Central memory CD8-positive, alpha-beta T cell (primary cell): ENCODE data around the gene CELF6.
A peak's percentile ranks its signal among the peaks of the same experiment; 100 is the strongest.

Source experiments
- ATAC-seq: fragments of 150-1000 bp; cut with Tn5 transposase; replicated peaks from 2 replicates; pipeline ENCODE4 v1.10.0; 2022; ENCODE audit warnings: mild to moderate bottlenecking, moderate FRiP score, moderate number of reproducible peaks; ENCODE audit not compliant: poor library complexity, severe bottlenecking; ENCODE audit errors: extremely low read depth
- DNase-seq, 2 donors: peaks; one replicate each; pipeline ENCODE4 v3.0.0; 2021; ENCODE audit warnings: low spot score in 2 of 2
- H3K27ac Mint-ChIP-seq: one replicate; pipeline ENCODE4 v1.8.0; 2022; ENCODE audit warnings: low read depth, mild to moderate bottlenecking, moderate library complexity, mixed read lengths
- H3K27me3 Mint-ChIP-seq: one replicate; pipeline ENCODE4 v1.8.0; 2022; ENCODE audit warnings: mixed read lengths
- H3K36me3 Mint-ChIP-seq: one replicate; pipeline ENCODE4 v1.8.0; 2022; ENCODE audit warnings: mild to moderate bottlenecking, moderate library complexity, mixed read lengths; ENCODE audit not compliant: insufficient read depth
- H3K4me1 Mint-ChIP-seq: one replicate; pipeline ENCODE4 v1.8.0; 2022; ENCODE audit warnings: mixed read lengths
- H3K4me3 Mint-ChIP-seq: one replicate; pipeline ENCODE4 v1.8.0; 2022; ENCODE audit warnings: mild to moderate bottlenecking, moderate library complexity, mixed read lengths
- H3K9me3 Mint-ChIP-seq: one replicate; pipeline ENCODE4 v1.8.0; 2022; ENCODE audit warnings: mixed read lengths

The CELF6 gene

GRCh38 chr15:72319985-72320671, at the start of gene CELF6:
CELF6 (minus strand) TSS chr15:72320157; CDS start chr15:72319874, 283 bp downstream.
- peaks cover 6% of the 10 kb centered on the region for H3K36me3 Mint-ChIP-seq
- peaks cover 19% of the 10 kb centered on the region for H3K4me1 Mint-ChIP-seq
- peak; percentile 63 to 80 for DNase-seq
- H3K27me3 Mint-ChIP-seq, result no peaks in the 10 kb centered on the region
- H3K27ac Mint-ChIP-seq, result peak within 1 kb of the TSS; percentile 76
- H3K4me3 Mint-ChIP-seq, result peak within 1 kb of the TSS; percentile 79
- H3K9me3 Mint-ChIP-seq, result peaks cover 5% of the 10 kb centered on the region
- peak; percentile 85 for ATAC-seq

GRCh38 chr15:72368899-72369298, 48.9 kb upstream of the CELF6 start:
- Mint-ChIP-seq H3K27ac (no peak overlapping the region), H3K9me3 (no peaks in the 10 kb centered on the region), H3K36me3 (peaks cover 26% of the 10 kb centered on the region), H3K4me1 (peaks cover 40% of the 10 kb centered on the region), H3K27me3 (no peaks in the 10 kb centered on the region), H3K4me3 (no peak overlapping the region)
- no peak for ATAC-seq
- DNase-seq, result no peak

- no peak overlapping the region for H3K27ac Mint-ChIP-seq
Measured at GRCh38 chr15:72368325-72368724, 48.4 kb upstream of the CELF6 start.

GRCh38 chr15:72365844-72366243, 45.9 kb upstream of the CELF6 start:
- DNase-seq (peak in 1 of 2 donors; percentile 12), ATAC-seq (peak; percentile 89)
- Mint-ChIP-seq H3K4me1 (peaks cover 40% of the 10 kb centered on the region), H3K27ac (peak overlapping the region; percentile 71), H3K27me3 (no peaks in the 10 kb centered on the region), H3K4me3 (no peak overlapping the region), H3K36me3 (peaks cover 19% of the 10 kb centered on the region), H3K9me3 (no peaks in the 10 kb centered on the region)

More at GRCh38 chr15:72368325-72368724, 48.4 kb upstream of the CELF6 start:
- Mint-ChIP-seq H3K9me3 (no peaks in the 10 kb centered on the region), H3K4me1 (peaks cover 40% of the 10 kb centered on the region), H3K36me3 (peaks cover 26% of the 10 kb centered on the region), H3K27me3 (no peaks in the 10 kb centered on the region), H3K4me3 (no peak overlapping the region)
- DNase-seq (no peak), ATAC-seq (no peak)

GRCh38 chr15:72361176-72361575, 41.2 kb upstream of the CELF6 start:
- no peak overlapping the region for H3K27ac Mint-ChIP-seq
- ATAC-seq, result no peak
- H3K36me3 Mint-ChIP-seq, result peaks cover 7% of the 10 kb centered on the region

GRCh38 chr15:72358650-72359171, 38.8 kb upstream of the CELF6 start:
- Mint-ChIP-seq H3K4me1 (peaks cover 15% of the 10 kb centered on the region), H3K9me3 (no peaks in the 10 kb centered on the region), H3K36me3 (peaks cover 14% of the 10 kb centered on the region), H3K27ac (no peak overlapping the region), H3K4me3 (no peak overlapping the region), H3K27me3 (no peaks in the 10 kb centered on the region)
- no peak for DNase-seq
- ATAC-seq, result peak; percentile 52

More at GRCh38 chr15:72361176-72361575, 41.2 kb upstream of the CELF6 start:
- no peak for DNase-seq
- Mint-ChIP-seq H3K9me3 (no peaks in the 10 kb centered on the region), H3K4me3 (no peak overlapping the region), H3K27me3 (no peaks in the 10 kb centered on the region), H3K4me1 (peaks cover 25% of the 10 kb centered on the region)

GRCh38 chr15:72358121-72358520, 38.2 kb upstream of the CELF6 start:
- no peak overlapping the region for H3K4me3 Mint-ChIP-seq
- no peak overlapping the region for H3K27ac Mint-ChIP-seq
- peaks cover 20% of the 10 kb centered on the region for H3K36me3 Mint-ChIP-seq
- H3K27me3 Mint-ChIP-seq, result no peaks in the 10 kb centered on the region
- H3K9me3 Mint-ChIP-seq, result no peaks in the 10 kb centered on the region
- peaks cover 15% of the 10 kb centered on the region for H3K4me1 Mint-ChIP-seq
- DNase-seq (no peak), ATAC-seq (no peak)

GRCh38 chr15:72354496-72354895, 34.5 kb upstream of the CELF6 start:
- no peak for ATAC-seq
- Mint-ChIP-seq H3K9me3 (no peaks in the 10 kb centered on the region), H3K4me3 (no peak overlapping the region)

GRCh38 chr15:72353266-72353665, 33.3 kb upstream of the CELF6 start:
- H3K4me3 Mint-ChIP-seq, result no peak overlapping the region
- no peak for DNase-seq
- peaks cover 53% of the 10 kb centered on the region for H3K36me3 Mint-ChIP-seq
- no peak overlapping the region for H3K27ac Mint-ChIP-seq
- peaks cover 5% of the 10 kb centered on the region for H3K4me1 Mint-ChIP-seq
- no peaks in the 10 kb centered on the region for H3K9me3 Mint-ChIP-seq
- H3K27me3 Mint-ChIP-seq, result no peaks in the 10 kb centered on the region
- no peak for ATAC-seq

More at GRCh38 chr15:72354496-72354895, 34.5 kb upstream of the CELF6 start:
- peaks cover 15% of the 10 kb centered on the region for H3K4me1 Mint-ChIP-seq
- H3K27me3 Mint-ChIP-seq, result no peaks in the 10 kb centered on the region
- DNase-seq, result no peak
- no peak overlapping the region for H3K27ac Mint-ChIP-seq
- H3K36me3 Mint-ChIP-seq, result peaks cover 43% of the 10 kb centered on the region

- DNase-seq (no peak), ATAC-seq (no peak)
- Mint-ChIP-seq H3K4me1 (no peaks in the 10 kb centered on the region), H3K36me3 (peaks cover 32% of the 10 kb centered on the region), H3K9me3 (no peaks in the 10 kb centered on the region), H3K4me3 (no peak overlapping the region), H3K27me3 (no peaks in the 10 kb centered on the region), H3K27ac (no peak overlapping the region)
Measured at GRCh38 chr15:72345806-72346205, 25.8 kb upstream of the CELF6 start.

- DNase-seq, result no peak
- Mint-ChIP-seq H3K4me3 (no peak overlapping the region), H3K27ac (peak overlapping the region; percentile 34), H3K36me3 (peaks cover 30% of the 10 kb centered on the region), H3K4me1 (no peaks in the 10 kb centered on the region), H3K9me3 (no peaks in the 10 kb centered on the region), H3K27me3 (no peaks in the 10 kb centered on the region)
- ATAC-seq, result no peak
Measured at GRCh38 chr15:72345280-72345679, 25.3 kb upstream of the CELF6 start.

- Mint-ChIP-seq H3K36me3 (peaks cover 28% of the 10 kb centered on the region), H3K27ac (no peak overlapping the region), H3K9me3 (no peaks in the 10 kb centered on the region), H3K27me3 (no peaks in the 10 kb centered on the region), H3K4me1 (no peaks in the 10 kb centered on the region), H3K4me3 (no peak overlapping the region)
- DNase-seq (no peak), ATAC-seq (no peak)
Measured at GRCh38 chr15:72344602-72345001, 24.6 kb upstream of the CELF6 start.

- DNase-seq, result no peak
- no peaks in the 10 kb centered on the region for H3K9me3 Mint-ChIP-seq
- H3K4me1 Mint-ChIP-seq, result no peaks in the 10 kb centered on the region
- no peak overlapping the region for H3K4me3 Mint-ChIP-seq
- no peak for ATAC-seq
- peaks cover 18% of the 10 kb centered on the region for H3K36me3 Mint-ChIP-seq
- no peak overlapping the region for H3K27ac Mint-ChIP-seq
- H3K27me3 Mint-ChIP-seq, result no peaks in the 10 kb centered on the region
Measured at GRCh38 chr15:72342385-72342784, 22.4 kb upstream of the CELF6 start.
